Immature natural killer cell (primary cell): ENCODE data around the gene WNK2. TPM values are rescaled to one million over a fixed set of nuclear protein-coding genes. Genes with fewer than 3 reads are reported as not detected.

Experiments
- DNase-seq, 3 donors: peaks; one replicate each; pipeline ENCODE4 v3.0.0; 2022; ENCODE audit warnings: mixed read lengths in 1 of 3
- H3K27ac Mint-ChIP-seq, 6 donors: one replicate each; pipeline ENCODE4 v1.8.0; 2020; ENCODE audit warnings: mixed read lengths in 6 of 6, mild to moderate bottlenecking in 5 of 6, inconsistent platforms in 4 of 6, moderate library complexity in 3 of 6
- H3K27me3 Mint-ChIP-seq, 3 donors: one replicate each; pipeline ENCODE4 v1.8.0; 2020 to 2021; ENCODE audit warnings: low read depth in 3 of 3, mild to moderate bottlenecking in 3 of 3, mixed read lengths in 3 of 3, moderate library complexity in 3 of 3, inconsistent platforms in 1 of 3
- H3K36me3 Mint-ChIP-seq, 3 donors: one replicate each; pipeline ENCODE4 v1.8.0; 2020; ENCODE audit warnings: mixed read lengths in 3 of 3, inconsistent platforms in 2 of 3, mild to moderate bottlenecking in 2 of 3
- H3K4me1 Mint-ChIP-seq, 2 donors: one replicate each; pipeline ENCODE4 v1.8.0; 2020; ENCODE audit warnings: inconsistent platforms in 2 of 2, mild to moderate bottlenecking in 2 of 2, mixed read lengths in 2 of 2, moderate library complexity in 1 of 2
- H3K4me3 Mint-ChIP-seq, 5 donors: one replicate each; pipeline ENCODE4 v1.8.0; 2020; ENCODE audit warnings: mild to moderate bottlenecking in 5 of 5, mixed read lengths in 5 of 5, inconsistent platforms in 3 of 5, moderate library complexity in 3 of 5
- H3K9me3 Mint-ChIP-seq, 6 donors: one replicate each; pipeline ENCODE4 v1.8.0; 2020; ENCODE audit warnings: mild to moderate bottlenecking in 6 of 6, mixed read lengths in 6 of 6, inconsistent platforms in 4 of 6, moderate library complexity in 3 of 6
- polyA plus RNA-seq, 3 donors: library from polyadenylated mRNA; unstranded; fragments of 300-500 nt; fragmentation: Illumina TruSeq; gene quantifications; one replicate each; pipeline ENCODE4 v1.2.3, GENCODE V29; 2021

WNK2 gene
- polyA plus RNA-seq, 3 donors from 2014 or later = not detected

DNA sequence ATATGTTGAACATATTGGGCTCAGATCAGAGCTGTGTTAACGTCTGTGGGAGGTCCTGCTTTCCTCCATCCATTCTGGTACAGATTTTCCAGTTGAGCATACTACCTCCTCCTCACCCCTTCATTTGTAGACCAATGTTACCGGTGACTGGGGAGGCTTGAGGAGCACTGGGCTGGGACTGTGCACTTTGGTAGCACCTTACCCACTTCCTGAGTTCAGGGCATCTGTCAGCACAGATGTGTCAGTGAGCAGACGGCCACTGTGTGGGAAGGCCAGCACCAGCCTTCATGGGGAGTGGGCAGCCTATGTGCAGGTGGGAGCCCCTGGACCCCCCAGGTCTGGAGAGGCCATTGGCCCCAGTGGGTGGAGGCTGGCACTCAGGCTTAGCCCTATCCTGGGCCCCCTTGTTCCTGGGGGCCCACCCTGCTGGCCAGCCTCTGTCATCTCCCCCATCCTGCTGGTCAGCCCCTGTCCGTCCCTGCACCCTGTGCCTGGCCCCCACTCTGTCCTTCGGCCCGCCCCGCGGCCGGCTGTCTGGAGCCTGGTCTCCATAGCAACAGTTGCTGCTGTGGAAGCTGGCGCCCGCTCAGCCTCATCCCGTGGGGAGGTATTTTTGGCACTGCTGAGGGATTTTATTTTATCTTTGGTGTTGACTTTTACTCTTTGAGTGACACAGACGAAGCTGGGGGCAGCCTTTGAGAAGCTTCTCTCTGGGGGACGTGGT lies 21.3 kb downstream of the WNK2 start:
- Mint-ChIP-seq H3K4me3 (peak overlapping the region in 3 of 5 donors; percentile 25 to 62 (median 38)), H3K9me3 (no peaks in the 10 kb centered on the region), H3K27ac (no peak overlapping the region), H3K27me3 (peaks cover 4 to 9% (median 6%) of the 10 kb centered on the region in 3 donors), H3K36me3 (no peaks in the 10 kb centered on the region), H3K4me1 (peaks cover 21 to 22% of the 10 kb centered on the region in 2 donors)
- peak; percentile 25 to 41 (median 30) for DNase-seq

DNA sequence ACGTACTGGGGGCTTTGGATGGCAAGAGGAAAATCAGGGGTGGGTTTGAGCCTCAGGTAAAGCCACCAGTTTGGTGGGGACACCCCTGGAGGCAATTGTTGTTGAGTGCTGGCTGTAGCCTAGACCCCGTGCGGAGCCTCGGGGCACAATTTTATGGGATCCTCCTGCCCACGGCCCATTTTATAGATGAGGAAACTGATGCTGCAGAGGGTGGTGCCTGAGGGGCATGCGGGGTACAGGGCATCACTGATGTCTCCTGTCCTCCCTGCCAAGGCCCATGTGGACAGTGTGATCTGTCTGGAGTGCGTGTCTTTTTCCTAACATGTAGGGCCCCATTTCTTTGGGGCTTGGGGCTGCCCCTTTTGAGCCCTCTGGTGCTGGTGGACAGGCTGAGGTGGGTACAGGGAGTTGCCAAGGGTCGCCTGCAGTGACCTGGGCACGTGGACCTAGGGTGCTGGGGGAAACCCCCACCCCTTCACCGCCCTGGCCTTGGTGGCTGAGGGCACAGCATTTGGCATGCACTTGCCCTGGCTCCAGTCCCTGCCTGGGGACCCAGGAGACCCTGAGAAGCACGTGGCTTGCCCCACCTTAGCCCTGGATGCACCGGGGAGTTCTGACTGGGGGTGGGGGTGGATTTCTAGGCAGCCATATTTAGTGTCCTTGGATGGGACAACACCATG lies 22.1 kb downstream of the WNK2 start:
- DNase-seq = no peak
- no peaks in the 10 kb centered on the region for H3K36me3 Mint-ChIP-seq
- H3K9me3 Mint-ChIP-seq = no peaks in the 10 kb centered on the region
- no peak overlapping the region for H3K4me3 Mint-ChIP-seq
- H3K27me3 Mint-ChIP-seq = peaks cover 2 to 9% (median 4%) of the 10 kb centered on the region in 3 donors
- H3K4me1 Mint-ChIP-seq = peaks cover 21 to 22% of the 10 kb centered on the region in 2 donors
- no peak overlapping the region for H3K27ac Mint-ChIP-seq

DNA sequence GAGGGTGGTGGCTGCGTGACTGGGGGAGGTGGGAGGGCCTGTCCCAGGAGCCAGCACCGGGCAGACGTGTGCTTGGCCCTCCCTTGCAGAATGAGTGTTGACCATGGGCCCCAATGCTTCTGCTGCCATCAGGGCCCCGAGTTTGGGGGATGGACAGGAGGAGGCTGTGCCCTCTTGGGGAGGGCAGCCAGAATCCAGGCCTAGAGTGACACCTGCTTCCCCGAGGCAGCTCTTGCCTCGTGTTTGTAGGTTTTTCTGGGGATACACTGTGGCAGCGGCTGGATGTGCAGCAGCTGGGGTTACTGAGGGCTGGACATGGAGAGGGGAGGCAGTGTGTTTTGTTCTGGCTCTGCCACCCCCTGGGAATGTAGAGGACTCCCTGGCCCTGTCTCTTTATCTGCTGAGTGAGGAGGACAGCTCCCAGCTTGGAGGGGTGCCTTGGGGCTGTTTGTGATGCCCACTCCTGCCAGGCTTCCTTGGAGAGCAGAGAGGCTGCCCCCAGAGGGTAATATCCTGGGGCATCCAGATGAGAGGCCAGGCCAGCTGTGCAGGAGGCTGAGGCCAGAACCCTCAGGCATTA lies 22.7 kb downstream of the WNK2 start:
- DNase-seq = no peak
- H3K27ac Mint-ChIP-seq = peak overlapping the region in 1 of 6 donors; percentile 35
- H3K27me3 Mint-ChIP-seq = peaks cover 2 to 9% (median 4%) of the 10 kb centered on the region in 3 donors

DNA sequence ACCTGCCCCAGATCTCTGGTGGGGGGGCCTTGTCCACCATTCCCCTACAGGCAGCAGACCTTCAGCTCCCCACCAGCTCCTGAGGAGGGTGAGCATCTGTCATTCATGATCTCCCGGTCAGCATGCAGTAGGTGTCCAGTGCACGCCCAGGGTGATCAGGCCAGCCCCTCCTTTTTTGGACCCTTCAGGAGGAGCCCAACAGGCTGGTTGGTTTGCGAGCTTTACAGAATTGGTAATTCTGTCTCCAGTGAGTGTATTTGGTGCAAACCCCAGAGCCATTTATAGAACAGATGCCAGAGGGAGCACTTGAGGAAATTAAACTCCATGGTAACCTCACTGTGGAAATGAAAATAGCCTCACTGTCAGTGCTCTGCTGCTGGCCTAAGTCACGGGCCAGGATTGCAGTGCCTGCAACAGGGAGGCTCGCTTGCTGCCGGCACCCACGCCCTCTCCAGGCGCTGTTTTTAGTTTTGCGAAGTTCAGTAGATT lies 23.4 kb downstream of the WNK2 start:
- H3K4me1 Mint-ChIP-seq = peaks cover 20 to 21% of the 10 kb centered on the region in 2 donors
- H3K4me3 Mint-ChIP-seq = no peak overlapping the region
- H3K36me3 Mint-ChIP-seq = no peaks in the 10 kb centered on the region
- DNase-seq = no peak
- H3K27me3 Mint-ChIP-seq = peaks cover 2 to 9% (median 4%) of the 10 kb centered on the region in 3 donors
- H3K27ac Mint-ChIP-seq = peak overlapping the region in 1 of 6 donors; percentile 35
- H3K9me3 Mint-ChIP-seq = no peaks in the 10 kb centered on the region

More for the DNA sequence above, 22.7 kb downstream of the WNK2 start:
- Mint-ChIP-seq H3K9me3 (no peaks in the 10 kb centered on the region), H3K4me3 (no peak overlapping the region), H3K4me1 (peaks cover 21 to 22% of the 10 kb centered on the region in 2 donors), H3K36me3 (no peaks in the 10 kb centered on the region)

DNA sequence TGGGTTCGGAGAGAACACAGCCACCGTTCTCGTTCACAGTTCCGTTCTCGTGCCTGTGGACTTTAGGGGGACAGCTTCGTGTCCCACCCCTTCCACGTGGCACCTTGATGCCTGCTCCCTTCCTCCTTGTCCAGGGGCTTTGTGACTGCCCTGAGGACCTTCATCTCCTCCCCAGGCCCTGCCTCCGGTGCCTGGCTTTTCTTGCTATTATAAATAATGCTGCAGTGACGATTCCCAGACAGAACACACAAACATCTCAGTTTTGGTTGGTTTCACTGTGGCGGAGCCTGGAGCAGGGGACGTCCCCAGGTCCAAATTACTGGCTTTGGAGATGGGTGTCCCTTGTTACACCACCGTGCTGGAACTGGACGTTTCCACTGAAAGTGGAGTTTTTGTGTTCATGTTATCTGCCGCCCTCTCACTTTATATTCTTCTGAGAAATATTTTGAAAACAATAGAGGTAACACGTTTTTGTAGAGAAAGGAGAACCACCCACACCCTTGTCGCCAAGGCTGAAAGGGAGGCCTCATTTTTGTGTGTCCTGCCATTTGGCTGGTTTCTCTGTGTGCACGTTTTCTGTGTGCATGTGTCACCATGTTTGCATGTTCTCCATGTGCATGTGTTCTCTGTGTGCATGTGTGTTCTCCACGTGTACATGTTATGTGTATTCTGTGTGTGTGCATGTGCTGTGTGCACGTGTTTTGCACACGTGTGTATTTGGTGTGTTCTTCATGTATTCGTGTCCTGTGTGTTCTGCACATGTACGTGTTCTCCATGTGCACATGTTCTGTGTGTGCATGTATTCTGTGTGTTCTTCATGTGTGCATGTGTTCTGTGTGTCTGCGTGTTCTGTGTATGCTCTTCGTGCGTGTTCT lies 24.2 kb downstream of the WNK2 start:
- Mint-ChIP-seq H3K27me3 (peaks cover 2 to 10% (median 8%) of the 10 kb centered on the region in 3 donors), H3K4me3 (no peak overlapping the region), H3K4me1 (peaks cover 20 to 21% of the 10 kb centered on the region in 2 donors), H3K36me3 (no peaks in the 10 kb centered on the region), H3K27ac (peak overlapping the region in 2 of 6 donors; percentile 24 to 60), H3K9me3 (no peaks in the 10 kb centered on the region)
- DNase-seq = no peak

DNA sequence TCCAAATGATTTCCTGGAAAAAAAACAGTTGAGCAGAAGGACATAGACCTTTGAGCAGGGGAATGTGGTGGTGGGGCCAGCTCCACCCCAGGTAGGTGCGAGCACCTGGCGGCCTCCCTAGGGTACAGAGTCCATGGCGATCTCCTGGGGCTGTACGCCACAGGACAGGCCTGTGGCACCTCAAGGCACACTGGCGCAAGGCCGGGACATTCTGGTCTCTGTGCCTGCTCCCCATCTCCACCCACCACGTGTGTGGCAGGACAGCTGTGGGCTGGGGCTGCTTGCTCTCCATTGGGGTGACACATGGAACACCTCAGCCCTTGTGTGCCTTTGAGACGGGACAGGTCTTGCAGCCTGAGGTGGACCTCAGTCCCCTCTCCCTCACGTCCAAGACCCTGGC lies 25.2 kb downstream of the WNK2 start:
- no peak for DNase-seq
- peaks cover 12 to 14% of the 10 kb centered on the region in 2 donors for H3K4me1 Mint-ChIP-seq
- peaks cover 2 to 8% (median 8%) of the 10 kb centered on the region in 3 donors for H3K27me3 Mint-ChIP-seq
- H3K9me3 Mint-ChIP-seq = no peaks in the 10 kb centered on the region
- H3K36me3 Mint-ChIP-seq = no peaks in the 10 kb centered on the region
- no peak overlapping the region for H3K27ac Mint-ChIP-seq
- no peak overlapping the region for H3K4me3 Mint-ChIP-seq

DNA sequence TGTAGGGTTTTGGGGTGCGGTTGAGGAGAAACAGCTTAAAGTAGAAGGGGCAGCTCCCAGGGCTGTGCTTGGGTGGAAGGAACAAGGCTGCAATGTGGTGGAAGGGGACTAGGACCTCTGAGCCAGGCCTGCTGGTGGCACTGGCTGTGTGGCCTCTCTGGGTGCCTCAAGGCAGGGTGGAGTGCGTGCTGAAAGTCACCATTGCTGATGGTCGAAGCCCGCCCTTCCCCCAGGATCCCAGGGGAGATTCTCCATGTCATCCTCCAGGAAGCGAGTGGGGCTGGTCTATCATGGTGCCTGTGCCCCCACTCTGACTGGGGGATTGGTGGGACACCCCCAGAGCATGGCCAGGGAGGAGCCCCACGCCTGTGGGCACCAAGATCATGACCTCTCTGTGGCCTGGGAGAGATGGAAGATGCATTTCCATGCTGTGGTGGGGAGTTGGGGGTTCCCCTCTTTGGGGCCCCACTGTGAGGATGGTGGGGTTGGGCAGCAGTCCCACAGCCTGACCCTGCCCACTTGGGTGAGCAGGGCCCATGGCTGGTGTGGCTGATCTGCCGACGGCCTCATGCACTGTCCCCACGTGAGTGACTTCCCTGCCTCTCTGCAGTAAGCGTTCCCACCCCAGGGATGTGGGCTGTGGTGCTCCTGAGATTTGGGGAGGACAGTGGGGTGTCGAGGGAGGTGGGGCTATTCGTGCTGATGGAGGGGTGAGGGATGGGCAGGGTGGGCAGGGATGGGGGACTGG lies 25.8 kb downstream of the WNK2 start:
- Mint-ChIP-seq H3K36me3 (no peaks in the 10 kb centered on the region), H3K27ac (no peak overlapping the region), H3K4me3 (no peak overlapping the region), H3K4me1 (peaks cover 6 to 7% of the 10 kb centered on the region in 2 donors), H3K9me3 (no peaks in the 10 kb centered on the region), H3K27me3 (peaks cover 2 to 8% (median 6%) of the 10 kb centered on the region in 3 donors)
- DNase-seq = no peak

DNA sequence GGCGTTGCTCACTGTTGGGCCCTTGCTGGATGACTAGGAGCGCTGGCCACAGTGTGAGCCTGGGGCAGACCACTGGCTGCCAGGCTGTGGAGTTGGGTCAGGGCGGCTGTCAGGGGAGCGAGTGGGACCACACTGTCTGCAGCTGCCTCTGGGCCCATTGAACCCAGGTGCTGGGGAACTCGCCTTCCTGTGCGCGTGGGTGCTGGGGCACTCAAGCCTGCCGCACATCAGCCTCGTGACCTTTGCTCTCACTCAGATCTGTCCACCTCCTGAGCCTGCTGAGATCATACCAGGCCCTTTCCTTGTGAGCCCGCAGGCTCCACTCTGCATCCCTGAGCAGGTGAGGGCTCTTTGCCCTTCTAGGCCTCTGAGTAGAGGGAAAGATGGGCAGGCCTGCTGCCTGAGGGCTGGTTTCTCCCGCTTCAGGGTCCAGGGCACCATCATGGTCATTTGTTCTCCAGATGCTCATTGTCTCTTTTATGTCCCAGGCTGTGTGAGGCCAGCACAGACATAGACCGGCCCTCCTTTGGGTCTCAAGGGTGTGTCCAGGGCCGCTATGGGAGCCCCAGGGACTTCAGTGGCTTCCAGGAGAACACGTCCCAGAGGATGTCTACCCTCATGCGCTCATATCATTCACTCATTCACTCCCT lies 26.5 kb downstream of the WNK2 start:
- Mint-ChIP-seq H3K27me3 (peaks cover 3 to 8% (median 5%) of the 10 kb centered on the region in 3 donors), H3K36me3 (peaks cover under 1 to 2% (median under 1%) of the 10 kb centered on the region in 3 donors), H3K4me3 (no peak overlapping the region), H3K4me1 (peaks cover 0 to 2% of the 10 kb centered on the region in 2 donors), H3K9me3 (peaks cover under 1 to 3% (median 2%) of the 10 kb centered on the region in 6 donors), H3K27ac (no peak overlapping the region)
- DNase-seq = no peak

DNA sequence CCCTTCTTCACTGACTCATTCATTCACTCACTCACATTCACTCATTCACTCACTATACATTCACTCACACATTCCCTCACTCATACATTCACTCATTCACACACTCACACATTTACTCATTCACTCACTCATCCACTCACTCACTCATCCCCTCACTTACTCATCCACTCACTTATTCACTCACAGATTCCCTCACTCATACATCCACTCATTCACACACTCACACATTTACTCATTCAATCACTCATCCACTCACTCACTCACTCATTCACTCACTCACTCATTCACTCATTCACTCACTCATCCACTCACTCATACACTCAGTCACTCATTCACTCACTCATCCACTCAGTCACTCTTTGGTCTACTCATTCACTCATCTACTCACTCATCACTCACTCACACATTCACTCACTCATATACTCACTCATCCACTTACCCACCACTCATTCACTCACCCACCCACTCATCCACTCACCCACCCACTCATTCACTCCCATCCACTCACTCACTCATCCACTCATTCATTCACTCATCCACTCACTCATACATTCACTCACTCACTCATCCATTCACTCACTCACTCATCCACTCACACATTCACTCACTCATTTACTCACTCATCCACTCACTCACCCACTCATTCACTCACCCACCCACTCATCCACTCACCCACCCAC lies 27.2 kb downstream of the WNK2 start:
- Mint-ChIP-seq H3K4me3 (no peak overlapping the region), H3K27me3 (peaks cover 5 to 11% (median 6%) of the 10 kb centered on the region in 3 donors), H3K36me3 (peaks cover 4 to 7% (median 5%) of the 10 kb centered on the region in 3 donors), H3K9me3 (peaks cover 2 to 8% (median 6%) of the 10 kb centered on the region in 6 donors), H3K4me1 (no peaks in the 10 kb centered on the region), H3K27ac (no peak overlapping the region)
- DNase-seq = no peak

DNA sequence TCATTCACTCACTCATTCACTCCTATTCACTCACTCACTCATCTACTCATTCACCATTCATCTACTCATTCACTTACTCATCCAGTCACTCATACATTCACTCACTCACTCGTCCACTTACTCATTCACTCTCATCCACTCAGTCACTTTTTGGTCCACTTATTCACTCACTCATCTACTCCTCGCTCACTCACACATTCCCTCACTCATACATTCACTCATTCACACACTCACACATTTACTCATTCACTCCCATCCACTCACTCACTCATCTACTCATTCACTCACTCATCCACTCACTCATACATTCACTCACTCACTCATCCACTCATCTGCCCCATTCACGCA lies 27.7 kb downstream of the WNK2 start:
- Mint-ChIP-seq H3K4me3 (no peak overlapping the region), H3K4me1 (no peaks in the 10 kb centered on the region), H3K27ac (no peak overlapping the region), H3K36me3 (peaks cover 4 to 7% (median 5%) of the 10 kb centered on the region in 3 donors), H3K27me3 (peaks cover 5 to 11% (median 6%) of the 10 kb centered on the region in 3 donors), H3K9me3 (peaks cover 2 to 8% (median 6%) of the 10 kb centered on the region in 6 donors)
- DNase-seq = no peak

DNA sequence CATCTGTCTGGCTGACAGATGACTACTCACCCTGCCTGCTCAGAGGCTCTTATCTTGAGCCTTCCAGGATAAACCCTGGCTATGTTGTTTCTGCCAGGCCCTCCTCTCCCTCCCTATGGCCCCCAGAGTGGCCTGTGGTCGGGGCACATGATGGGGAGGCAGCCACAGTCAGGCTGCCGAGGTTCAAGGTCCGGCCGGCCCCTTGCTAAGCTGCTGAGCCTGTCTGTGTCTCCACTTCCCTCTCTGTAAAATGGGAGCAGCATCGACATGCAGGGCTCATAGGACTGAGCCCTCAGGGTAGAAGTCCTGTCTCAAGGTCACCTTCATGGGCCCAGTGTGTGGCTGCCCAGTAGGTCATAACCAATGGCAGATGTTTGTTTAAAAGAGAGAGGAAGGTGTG lies 28.5 kb downstream of the WNK2 start:
- no peak for DNase-seq
- Mint-ChIP-seq H3K36me3 (peaks cover 4 to 7% (median 5%) of the 10 kb centered on the region in 3 donors), H3K4me1 (no peaks in the 10 kb centered on the region), H3K4me3 (no peak overlapping the region), H3K9me3 (peaks cover 2 to 8% (median 6%) of the 10 kb centered on the region in 6 donors), H3K27ac (no peak overlapping the region), H3K27me3 (peaks cover 4 to 13% (median 6%) of the 10 kb centered on the region in 3 donors)

DNA sequence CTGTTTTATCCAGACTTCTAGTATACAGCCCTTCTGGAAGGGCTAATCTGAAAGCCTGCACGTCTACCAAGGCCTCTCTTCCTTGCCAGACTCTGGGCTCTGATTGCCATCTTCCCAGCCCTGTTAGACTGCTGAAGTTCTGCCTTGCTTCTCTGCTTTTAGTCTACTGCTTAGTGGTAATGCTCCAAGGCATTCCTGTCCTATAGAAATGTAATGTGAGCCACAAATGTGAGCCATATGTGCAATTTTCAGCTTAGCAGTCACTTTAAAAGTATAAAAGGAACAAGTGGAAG lies 32.1 kb downstream of the WNK2 start:
- no peak for DNase-seq
- Mint-ChIP-seq H3K4me1 (no peaks in the 10 kb centered on the region), H3K36me3 (peaks cover 4 to 7% (median 5%) of the 10 kb centered on the region in 3 donors), H3K27me3 (peaks cover 5 to 9% (median 8%) of the 10 kb centered on the region in 3 donors), H3K27ac (no peak overlapping the region), H3K4me3 (no peak overlapping the region), H3K9me3 (peaks cover 2 to 8% (median 6%) of the 10 kb centered on the region in 6 donors)
